HG03460 (cell line): ENCODE measurements around the gene KRTAP29-1.
"Not testable (repeated sequence)": the region's sequence is repeated elsewhere in the genome, so short reads cannot be mapped to it uniquely, and the experiment has no call there.

Experiments used
- ATAC-seq: cut with Tn5 transposase; IDR thresholded peaks from one replicate; pipeline ENCODE4 v1.9.1; 2021; ENCODE audit not compliant: unreplicated experiment

The KRTAP29-1 gene

DNA sequence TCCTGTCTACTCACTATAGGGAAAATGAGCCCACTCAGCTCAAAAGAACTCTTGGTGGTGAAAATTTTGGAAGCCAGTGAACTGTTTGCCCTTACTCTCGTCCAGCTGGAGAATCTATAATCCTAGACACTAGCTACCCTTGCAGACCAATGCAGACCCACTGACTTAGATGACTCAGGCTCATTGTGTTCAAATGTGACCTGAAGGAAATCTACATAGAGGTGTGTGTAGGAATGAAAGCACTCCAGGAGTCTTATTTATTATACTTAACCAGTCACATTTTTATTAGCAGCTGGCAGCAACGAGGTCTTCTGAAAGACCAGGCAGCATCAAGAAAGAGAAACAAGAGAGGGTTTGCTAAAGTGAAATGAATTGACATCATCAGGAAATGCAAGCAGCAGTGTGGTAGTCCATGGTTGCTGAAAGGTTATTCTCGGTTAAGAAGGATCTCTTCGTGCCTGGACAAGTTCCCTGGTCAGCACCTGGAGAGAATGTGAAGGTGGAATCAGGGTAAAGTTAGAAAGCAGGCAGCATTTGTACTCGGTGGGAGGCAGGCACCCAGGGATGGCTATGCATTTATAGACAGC, 1.4 kb downstream of the KRTAP29-1 start:
- ATAC-seq, result no peak

- no peak for ATAC-seq
These were observed 4.1 kb downstream of the KRTAP29-1 start for GRCh38 chr17:41298458-41299135.

GRCh38 chr17:41296846-41297245, 5.8 kb downstream of the KRTAP29-1 start:
- no peak for ATAC-seq

GRCh38 chr17:41294016-41294415, 8.6 kb downstream of the KRTAP29-1 start:
- no peak for ATAC-seq

DNA sequence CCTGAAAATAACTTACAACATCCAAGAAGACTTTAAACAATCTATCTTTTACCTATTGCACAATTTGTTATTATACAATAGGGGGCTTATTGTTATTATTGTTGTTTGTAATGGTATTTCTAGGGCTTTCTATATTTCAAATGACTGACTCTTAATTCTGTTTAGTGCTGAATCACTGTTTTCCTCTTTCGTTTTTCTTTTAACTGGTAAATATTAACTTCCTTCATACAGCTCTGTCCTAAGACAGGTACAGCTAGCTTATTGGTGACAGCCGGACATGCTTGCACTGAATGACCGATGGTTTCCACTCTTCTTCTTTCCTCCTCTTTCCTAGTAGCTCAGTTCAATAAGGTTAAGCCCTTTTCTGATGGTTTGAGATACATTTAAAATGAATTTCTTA, 15.6 kb downstream of the KRTAP29-1 start:
- ATAC-seq, result no peak

GRCh38 chr17:41284546-41284945, 18.1 kb downstream of the KRTAP29-1 start:
- no peak for ATAC-seq

DNA sequence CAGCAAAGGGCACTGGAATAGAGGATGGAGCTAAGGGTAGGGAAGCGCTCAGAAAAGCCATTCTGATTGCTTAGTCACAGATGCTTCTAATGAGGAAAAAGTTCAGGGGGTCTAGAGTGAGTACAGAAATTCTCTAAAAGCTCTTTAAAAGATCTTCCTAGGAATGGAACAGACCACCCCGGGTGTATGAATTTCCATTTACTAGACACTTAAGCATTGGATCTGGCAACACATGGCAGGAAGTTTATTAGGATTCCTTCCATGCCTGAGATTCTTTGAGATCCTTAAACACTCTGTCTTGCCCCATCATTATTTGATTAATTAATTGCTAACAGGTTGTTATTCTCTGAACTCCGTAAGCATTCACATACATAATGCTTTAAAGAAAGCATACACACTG, 18.6 kb downstream of the KRTAP29-1 start:
- ATAC-seq, result no peak

DNA sequence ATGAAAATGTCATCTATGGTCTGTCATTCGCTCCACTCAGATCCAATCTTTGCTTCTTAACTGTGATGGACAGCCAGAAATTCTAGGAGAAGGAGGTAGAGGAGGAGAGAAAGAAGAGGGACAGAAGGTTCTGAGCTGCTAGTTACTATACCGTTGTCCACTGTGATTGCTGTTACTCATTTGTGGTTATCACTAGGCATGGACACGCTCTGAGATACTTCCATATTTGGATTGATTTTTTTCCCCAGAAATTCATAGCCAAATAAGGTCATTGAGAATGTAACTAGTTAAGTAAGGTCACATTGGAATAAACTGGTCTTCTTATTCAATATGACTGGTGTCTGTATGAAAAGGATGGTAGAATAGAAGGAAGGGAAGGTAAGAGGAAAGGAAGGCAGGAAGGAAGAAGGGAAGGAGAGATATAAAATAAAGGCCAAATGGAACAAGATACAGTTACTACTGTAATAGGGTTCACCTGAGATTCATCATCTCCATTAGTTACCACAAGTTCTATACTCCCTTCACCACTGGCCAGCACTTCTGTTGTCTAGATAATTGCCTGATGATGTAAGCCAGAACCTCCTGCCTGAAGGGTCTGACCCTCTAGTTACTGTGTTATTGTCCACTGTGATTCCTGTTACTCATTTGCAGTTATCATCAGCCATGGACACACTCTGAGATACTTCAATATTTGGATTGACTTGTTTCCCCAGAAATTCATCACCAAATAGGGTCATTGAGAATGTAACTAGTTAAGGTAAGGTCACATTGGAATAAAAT, 24.3 kb downstream of the KRTAP29-1 start:
- ATAC-seq, result no peak

GRCh38 chr17:41275648-41276190, 26.9 kb downstream of the KRTAP29-1 start, which contains the start of gene KRTAP9-7:
Gene KRTAP9-7, plus strand, starts transcription at chr17:41275698. Its CDS starts 0 bp downstream, at chr17:41275698.
- not testable (repeated sequence) for ATAC-seq

- ATAC-seq, result no peak
These were observed 30.8 kb downstream of the KRTAP29-1 start for GRCh38 chr17:41271858-41272257.

- not testable (repeated sequence) for ATAC-seq
These were observed 31.3 kb downstream of the KRTAP29-1 start for GRCh38 chr17:41271323-41271722.

- no peak for ATAC-seq
These were observed 34.9 kb downstream of the KRTAP29-1 start for GRCh38 chr17:41267711-41268110.

- no peak for ATAC-seq
These were observed 37.6 kb downstream of the KRTAP29-1 start, which contains the start of gene KRTAP9-6 for GRCh38 chr17:41265078-41265477. Gene KRTAP9-6, plus strand, starts transcription at chr17:41265378. Its CDS starts 0 bp downstream, at chr17:41265378.

- no peak for ATAC-seq
These were observed 38.1 kb downstream of the KRTAP29-1 start for GRCh38 chr17:41264599-41264998.

- ATAC-seq, result no peak
These were observed 39.4 kb downstream of the KRTAP29-1 start for GRCh38 chr17:41263212-41263611.

- ATAC-seq, result no peak
These were observed 44.2 kb downstream of the KRTAP29-1 start for GRCh38 chr17:41258406-41258805.

DNA sequence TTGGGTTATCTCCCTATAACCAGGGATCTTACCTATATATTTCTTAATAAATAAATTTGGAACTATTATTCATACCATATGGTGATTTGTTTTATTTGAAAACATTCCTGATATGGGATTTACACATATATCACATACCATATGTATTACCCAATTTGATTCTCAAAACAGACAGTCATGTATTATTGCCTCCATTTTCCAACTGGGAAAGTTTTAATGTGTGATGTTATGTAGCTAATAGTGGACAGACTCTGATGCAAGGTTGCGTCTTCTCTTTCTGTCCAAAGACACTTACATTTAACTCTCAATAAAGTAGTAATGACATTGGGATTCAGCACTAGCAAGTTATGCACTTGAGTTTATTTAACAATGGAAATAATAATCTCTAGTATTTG, 46.4 kb downstream of the KRTAP29-1 start:
- no peak for ATAC-seq

- not testable (repeated sequence) for ATAC-seq
These were observed 47.0 kb downstream of the KRTAP29-1 start, which contains the start of gene KRTAP9-9 for GRCh38 chr17:41255381-41256290. Gene KRTAP9-9, plus strand, starts transcription at chr17:41255384.

DNA sequence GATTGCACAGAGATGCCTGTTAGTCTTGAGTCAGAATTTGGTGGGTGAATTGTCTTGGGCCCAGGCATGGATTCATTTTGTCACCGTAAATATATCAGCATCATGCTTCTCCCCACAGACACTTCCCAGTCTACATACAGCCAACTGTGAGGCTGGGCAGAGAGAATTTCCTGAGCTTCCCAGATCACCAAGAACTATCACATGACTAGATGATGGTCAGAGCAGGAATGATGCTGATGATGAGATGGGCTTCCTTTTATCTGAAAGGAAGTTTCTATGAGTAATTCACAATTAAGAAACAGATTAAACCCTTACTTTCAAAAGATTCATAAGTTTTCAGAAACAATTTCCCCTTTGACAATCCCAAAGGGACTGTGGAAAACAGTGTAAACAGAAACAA, 47.8 kb downstream of the KRTAP29-1 start:
- no peak for ATAC-seq
